ENCODE measurements around the gene RRP8. TPM values are rescaled to one million over a fixed set of nuclear protein-coding genes. Genes with fewer than 3 reads are reported as not detected.

The RRP8 gene
- total and polyA plus RNA-seq, 7 donors = 10.2 to 23.2 (median 20.7) TPM

DNA sequence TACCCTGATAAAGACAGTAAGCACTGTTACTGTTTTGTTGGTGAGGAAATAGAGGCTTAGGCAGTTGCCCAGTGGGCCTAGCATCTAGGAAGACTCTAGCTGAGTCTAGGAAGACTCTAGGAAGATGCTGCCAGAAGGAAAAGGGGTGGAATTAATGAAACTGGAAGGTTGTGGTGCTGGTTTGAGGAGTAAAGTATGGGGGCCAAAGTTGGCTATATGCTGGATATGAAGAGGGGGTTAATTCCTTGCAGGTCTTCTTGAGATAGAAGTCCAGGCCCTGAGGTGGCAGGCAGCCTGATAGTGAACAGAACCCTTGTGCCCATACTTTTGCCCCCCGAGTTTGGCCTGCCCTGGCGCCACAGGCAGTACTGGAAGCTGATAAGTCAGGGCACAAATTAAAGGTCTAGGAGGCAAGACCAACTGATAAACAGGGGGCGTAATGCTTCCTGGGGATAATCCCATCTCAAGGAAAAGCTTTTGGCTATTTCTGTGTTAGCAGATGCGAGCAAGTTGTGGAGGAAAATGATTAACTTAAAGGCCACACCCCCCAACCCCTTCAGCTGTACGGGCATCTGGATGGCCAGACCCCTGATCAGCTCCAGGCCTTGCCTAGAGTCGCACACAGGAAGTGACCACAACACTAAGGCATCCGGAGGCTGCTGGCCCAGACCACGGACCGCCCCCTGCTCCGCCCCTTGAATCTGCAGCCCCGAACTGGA is 3.2 kb upstream of the RRP8 start:
- Histone ChIP-seq H3K4me1 (peaks cover 0 to 81% (median 72%) of the 10 kb centered on the region in 4 donors), H3K4me3 (peak overlapping the region; percentile 76 to 95 (median 84)), H3K27ac (peak overlapping the region; percentile 98 to 99 (median 98)), H3K27me3 (no peaks in the 10 kb centered on the region), H3K9me3 (no peaks in the 10 kb centered on the region), H3K36me3 (peaks cover 29 to 40% (median 35%) of the 10 kb centered on the region in 4 donors)
- 6 to 22% methylated on average over 11 of the region's 11 CpGs for WGBS, 2 donors
- TF ChIP-seq POLR2AphosphoS5 (IDR thresholded peaks at IDR 0.05) = peak; percentile 98 to 99 (median 98)
- TF ChIP-seq EP300 (IDR thresholded peaks at IDR 0.05) = peak in 1 of 4 donors; percentile 80
- TF ChIP-seq, protein P1, sequence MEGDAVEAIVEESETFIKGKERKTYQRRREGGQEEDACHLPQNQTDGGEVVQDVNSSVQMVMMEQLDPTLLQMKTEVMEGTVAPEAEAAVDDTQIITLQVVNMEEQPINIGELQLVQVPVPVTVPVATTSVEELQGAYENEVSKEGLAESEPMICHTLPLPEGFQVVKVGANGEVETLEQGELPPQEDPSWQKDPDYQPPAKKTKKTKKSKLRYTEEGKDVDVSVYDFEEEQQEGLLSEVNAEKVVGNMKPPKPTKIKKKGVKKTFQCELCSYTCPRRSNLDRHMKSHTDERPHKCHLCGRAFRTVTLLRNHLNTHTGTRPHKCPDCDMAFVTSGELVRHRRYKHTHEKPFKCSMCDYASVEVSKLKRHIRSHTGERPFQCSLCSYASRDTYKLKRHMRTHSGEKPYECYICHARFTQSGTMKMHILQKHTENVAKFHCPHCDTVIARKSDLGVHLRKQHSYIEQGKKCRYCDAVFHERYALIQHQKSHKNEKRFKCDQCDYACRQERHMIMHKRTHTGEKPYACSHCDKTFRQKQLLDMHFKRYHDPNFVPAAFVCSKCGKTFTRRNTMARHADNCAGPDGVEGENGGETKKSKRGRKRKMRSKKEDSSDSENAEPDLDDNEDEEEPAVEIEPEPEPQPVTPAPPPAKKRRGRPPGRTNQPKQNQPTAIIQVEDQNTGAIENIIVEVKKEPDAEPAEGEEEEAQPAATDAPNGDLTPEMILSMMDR (IDR thresholded peaks at IDR 0.05) = no peak
- TF ChIP-seq POLR2A (IDR thresholded peaks at IDR 0.05) = peak; percentile 94 to 97
- DNase-seq = peak; percentile 98
- intact Hi-C loops (cut with DNase I) = no loop called here

DNA sequence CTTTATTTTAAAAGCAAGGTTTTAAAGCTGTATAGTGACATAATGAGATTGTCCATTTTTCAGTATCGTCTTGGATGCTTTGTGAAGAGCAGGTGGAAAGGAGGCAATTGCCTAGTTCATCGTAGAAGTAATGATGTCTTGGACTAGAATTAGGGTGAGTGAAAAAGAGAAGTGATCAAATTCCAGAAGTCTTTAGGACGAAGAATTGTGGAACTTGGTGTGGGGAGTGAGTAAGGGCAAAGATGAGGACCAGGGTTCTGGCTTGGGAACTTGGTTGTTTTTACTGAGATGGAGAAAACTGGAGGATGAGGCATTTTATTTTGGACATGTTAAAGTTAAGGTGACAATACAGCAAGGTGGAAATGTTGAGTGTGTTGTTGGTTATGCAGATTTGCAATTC is 1.4 kb upstream of the RRP8 start:
- H3K4me1 ChIP-seq = peaks cover 0 to 81% (median 71%) of the 10 kb centered on the region in 4 donors
- intact Hi-C loops (cut with DNase I) = loop anchor here (5.0 kb wide), 2 partner anchors 78 to 122 kb away; partner anchors contain the start of genes ARFIP2, MRPL17 and TIMM10B
- peak overlapping the region; percentile 76 to 95 (median 84) for H3K4me3 ChIP-seq
- 25 to 42% methylated on average over 3 of the region's 3 CpGs for WGBS, 2 donors
- TF ChIP-seq EP300 (IDR thresholded peaks at IDR 0.05) = no peak
- TF ChIP-seq POLR2AphosphoS5 (IDR thresholded peaks at IDR 0.05) = no peak
- TF ChIP-seq POLR2A (IDR thresholded peaks at IDR 0.05) = no peak
- TF ChIP-seq, protein P1 (IDR thresholded peaks at IDR 0.05) = no peak
- no peaks in the 10 kb centered on the region for H3K9me3 ChIP-seq
- H3K27me3 ChIP-seq = no peaks in the 10 kb centered on the region
- peak overlapping the region; percentile 98 to 99 (median 98) for H3K27ac ChIP-seq
- no peak for DNase-seq
- H3K36me3 ChIP-seq = peaks cover 26 to 42% (median 37%) of the 10 kb centered on the region in 4 donors

DNA sequence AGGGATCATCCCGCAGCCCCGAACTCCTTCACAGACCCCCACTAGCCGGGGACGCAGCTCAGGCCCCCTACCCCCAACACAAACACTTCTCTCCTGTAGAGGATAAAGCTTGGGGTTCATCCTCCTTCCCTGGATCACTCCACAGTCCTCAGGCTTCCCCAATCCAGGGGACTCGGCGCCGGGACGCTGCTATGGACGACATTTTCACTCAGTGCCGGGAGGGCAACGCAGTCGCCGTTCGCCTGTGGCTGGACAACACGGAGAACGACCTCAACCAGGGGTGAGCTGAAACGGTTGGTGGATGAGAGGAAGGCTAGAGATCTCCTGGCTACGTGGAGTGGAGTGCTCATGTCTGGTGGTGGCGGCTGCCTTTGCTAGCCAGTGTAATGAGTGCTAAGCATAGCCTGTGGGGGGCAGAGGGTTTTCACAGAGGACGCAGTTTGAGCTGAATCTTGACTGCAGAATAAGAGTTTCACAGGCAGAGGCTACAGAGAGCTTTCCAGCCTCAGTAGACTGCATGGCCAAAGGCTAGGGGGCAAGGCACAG is 738 bp upstream of the RRP8 start:
- TF ChIP-seq POLR2AphosphoS5 (IDR thresholded peaks at IDR 0.05) (peak; percentile 8 to 76 (median 66)), EP300 (IDR thresholded peaks at IDR 0.05) (no peak), POLR2A (IDR thresholded peaks at IDR 0.05) (peak in 1 of 2 donors; percentile 26)
- TF ChIP-seq, protein P1 (IDR thresholded peaks at IDR 0.05) = no peak
- intact Hi-C loops (cut with DNase I) = loop anchor here (5.0 kb wide), 2 partner anchors 78 to 122 kb away; partner anchors contain the start of genes ARFIP2, MRPL17 and TIMM10B
- 0% methylated on average over 20 of the region's 20 CpGs for WGBS, 2 donors
- Histone ChIP-seq H3K36me3 (peaks cover 24 to 42% (median 37%) of the 10 kb centered on the region in 4 donors), H3K27ac (peak overlapping the region; percentile 98 to 99 (median 98)), H3K4me3 (peak overlapping the region; percentile 76 to 95 (median 84)), H3K9me3 (no peaks in the 10 kb centered on the region), H3K27me3 (no peaks in the 10 kb centered on the region), H3K4me1 (peaks cover 0 to 81% (median 67%) of the 10 kb centered on the region in 4 donors)
- DNase-seq = peak; percentile 79

DNA sequence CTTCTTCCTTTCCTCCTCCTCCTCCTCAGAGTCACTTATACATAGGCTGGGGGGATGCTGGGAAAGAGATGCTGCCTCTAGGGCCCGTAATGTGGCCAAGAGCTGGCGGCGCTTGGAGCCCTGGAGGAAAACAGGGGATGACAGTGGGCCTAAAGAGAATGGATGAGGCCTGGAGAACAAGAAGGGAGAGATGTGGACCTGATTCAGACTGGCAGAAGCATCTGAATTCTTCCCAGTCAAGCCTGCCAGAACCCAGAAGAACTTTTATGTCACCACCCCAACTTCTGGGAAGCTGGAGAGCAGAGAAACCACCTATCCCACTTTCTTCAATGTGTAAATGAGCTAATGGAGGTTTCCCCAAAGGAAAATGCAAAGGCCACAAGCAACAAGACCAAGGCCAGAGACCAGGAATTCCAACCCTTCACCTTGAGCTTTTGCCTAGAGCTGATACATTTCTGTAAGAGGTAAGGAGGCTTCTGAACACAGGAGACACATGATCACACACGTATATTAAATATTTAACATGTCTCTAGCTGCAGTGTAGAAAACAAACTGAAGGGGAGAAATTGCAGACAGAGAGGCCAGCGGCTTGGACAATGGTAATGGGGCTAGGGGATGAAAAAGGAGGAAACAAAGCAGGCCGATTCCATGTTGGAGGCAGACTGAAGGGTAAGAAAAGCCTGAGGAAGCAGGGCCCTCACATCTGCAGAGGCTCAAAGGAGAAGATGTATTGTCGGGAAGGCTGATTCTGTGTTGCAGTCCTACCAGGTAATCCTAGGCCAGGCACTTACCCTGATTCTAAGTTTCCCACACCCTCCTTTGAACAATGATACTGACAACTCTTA is 1.1 kb downstream of the RRP8 start:
- Histone ChIP-seq H3K36me3 (peaks cover 17 to 39% (median 26%) of the 10 kb centered on the region in 4 donors), H3K27ac (peak overlapping the region; percentile 98 to 99 (median 98)), H3K4me3 (peak overlapping the region; percentile 76 to 95 (median 84)), H3K27me3 (no peaks in the 10 kb centered on the region), H3K9me3 (no peaks in the 10 kb centered on the region), H3K4me1 (peaks cover 0 to 81% (median 62%) of the 10 kb centered on the region in 4 donors)
- WGBS, 2 donors = 44 to 58% methylated on average over 7 of the region's 7 CpGs
- TF ChIP-seq POLR2A (IDR thresholded peaks at IDR 0.05) = no peak
- TF ChIP-seq EP300 (IDR thresholded peaks at IDR 0.05) = no peak
- no peak for TF ChIP-seq POLR2AphosphoS5 (IDR thresholded peaks at IDR 0.05)
- TF ChIP-seq, protein P1 (IDR thresholded peaks at IDR 0.05) = no peak
- peak; percentile 51 for DNase-seq
- intact Hi-C loops (cut with DNase I) = loop anchor here (5.0 kb wide), 2 partner anchors 80 to 120 kb away; partner anchors contain the start of genes ARFIP2, MRPL17 and TIMM10B

Data from sigmoid colon (tissue), 7 donors.